Suppressor macrophage treated with lipopolysaccharide for 1 hour (primary cell): Measurements from ENCODE around the gene ATP1A1.

ENCODE experiments used
- DNase-seq, 3 donors: peaks; one replicate each; pipeline ENCODE4 v3.0.0-alpha.2; 2020 to 2022

ATP1A1 gene

GRCh38 chr1:116445534-116445933, 72.5 kb downstream of the ATP1A1 start:
- DNase-seq = no peak

GRCh38 chr1:116446686-116447085, 73.6 kb downstream of the ATP1A1 start:
- no peak for DNase-seq

GRCh38 chr1:116448785-116449385, 75.8 kb downstream of the ATP1A1 start:
- DNase-seq = no peak

- no peak for DNase-seq
These were observed 76.5 kb downstream of the ATP1A1 start for GRCh38 chr1:116449578-116449977.

GRCh38 chr1:116451702-116452101, 78.7 kb downstream of the ATP1A1 start:
- no peak for DNase-seq

- no peak for DNase-seq
These were observed 80.4 kb downstream of the ATP1A1 start for GRCh38 chr1:116453481-116453880.

GRCh38 chr1:116453906-116454305, 80.9 kb downstream of the ATP1A1 start:
- DNase-seq = no peak
